GM12864 (cell line): ENCODE measurements around the gene PGAM2.

Experiments used
- DNase-seq: peaks from one replicate; pipeline ENCODE4 v3.0.0-alpha.2; 2011; ENCODE audit warnings: low read depth
- H3K4me3 ChIP-seq: 2 replicates; pipeline ENCODE4 v1.5.1; 2011; ENCODE audit warnings: mild to moderate bottlenecking, low read depth, low read length, control low read depth
- TF ChIP-seq, protein P1 (sequence below): IDR thresholded peaks from 2 replicates; pipeline ENCODE4 v1.5.1; 2011; ENCODE audit warnings: low read depth, mild to moderate bottlenecking, moderate library complexity, low read length, control low read depth, inconsistent platforms; ENCODE audit errors: missing control alignments

The PGAM2 gene

DNA sequence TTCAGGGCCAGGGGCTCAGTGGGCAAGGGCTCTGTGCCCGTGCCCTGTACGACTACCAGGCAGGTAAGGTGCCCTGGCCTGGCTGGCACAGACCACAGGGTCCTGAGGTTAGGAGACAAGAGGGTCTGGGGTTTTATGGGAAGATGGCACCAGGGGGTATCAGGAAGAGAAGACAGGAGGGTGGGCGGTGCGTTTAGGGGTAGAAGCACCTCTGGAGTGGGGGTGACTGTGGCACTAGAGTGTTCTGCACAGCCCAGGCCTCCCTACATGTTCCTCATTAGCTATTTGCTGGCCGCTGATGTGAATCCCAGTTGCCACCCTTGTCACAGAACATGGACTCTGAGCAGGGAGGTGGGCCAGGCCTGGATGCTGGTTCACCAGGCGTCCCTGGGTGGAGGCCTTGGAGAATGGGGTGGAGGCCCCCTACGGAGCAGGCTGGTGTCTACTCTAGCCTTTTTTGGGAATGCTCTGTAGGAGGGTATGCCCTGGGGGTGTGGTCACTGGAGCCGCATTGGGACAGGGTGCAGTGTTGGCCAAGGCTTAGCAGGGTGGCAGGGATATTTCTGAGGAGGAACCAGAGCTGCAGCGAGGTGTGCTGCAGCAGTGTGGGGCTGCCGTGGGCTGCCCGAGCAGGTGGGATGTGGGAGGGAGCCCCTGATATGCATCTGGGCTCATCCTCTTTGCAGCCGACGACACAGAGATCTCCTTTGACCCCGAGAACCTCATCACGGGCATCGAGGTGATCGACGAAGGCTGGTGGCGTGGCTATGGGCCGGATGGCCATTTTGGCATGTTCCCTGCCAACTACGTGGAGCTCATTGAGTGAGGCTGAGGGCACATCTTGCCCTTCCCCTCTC is 5.0 kb downstream of the PGAM2 start:
- no peak for DNase-seq
- no peak overlapping the region for H3K4me3 ChIP-seq
- TF ChIP-seq, protein P1, sequence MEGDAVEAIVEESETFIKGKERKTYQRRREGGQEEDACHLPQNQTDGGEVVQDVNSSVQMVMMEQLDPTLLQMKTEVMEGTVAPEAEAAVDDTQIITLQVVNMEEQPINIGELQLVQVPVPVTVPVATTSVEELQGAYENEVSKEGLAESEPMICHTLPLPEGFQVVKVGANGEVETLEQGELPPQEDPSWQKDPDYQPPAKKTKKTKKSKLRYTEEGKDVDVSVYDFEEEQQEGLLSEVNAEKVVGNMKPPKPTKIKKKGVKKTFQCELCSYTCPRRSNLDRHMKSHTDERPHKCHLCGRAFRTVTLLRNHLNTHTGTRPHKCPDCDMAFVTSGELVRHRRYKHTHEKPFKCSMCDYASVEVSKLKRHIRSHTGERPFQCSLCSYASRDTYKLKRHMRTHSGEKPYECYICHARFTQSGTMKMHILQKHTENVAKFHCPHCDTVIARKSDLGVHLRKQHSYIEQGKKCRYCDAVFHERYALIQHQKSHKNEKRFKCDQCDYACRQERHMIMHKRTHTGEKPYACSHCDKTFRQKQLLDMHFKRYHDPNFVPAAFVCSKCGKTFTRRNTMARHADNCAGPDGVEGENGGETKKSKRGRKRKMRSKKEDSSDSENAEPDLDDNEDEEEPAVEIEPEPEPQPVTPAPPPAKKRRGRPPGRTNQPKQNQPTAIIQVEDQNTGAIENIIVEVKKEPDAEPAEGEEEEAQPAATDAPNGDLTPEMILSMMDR, result no peak

DNA sequence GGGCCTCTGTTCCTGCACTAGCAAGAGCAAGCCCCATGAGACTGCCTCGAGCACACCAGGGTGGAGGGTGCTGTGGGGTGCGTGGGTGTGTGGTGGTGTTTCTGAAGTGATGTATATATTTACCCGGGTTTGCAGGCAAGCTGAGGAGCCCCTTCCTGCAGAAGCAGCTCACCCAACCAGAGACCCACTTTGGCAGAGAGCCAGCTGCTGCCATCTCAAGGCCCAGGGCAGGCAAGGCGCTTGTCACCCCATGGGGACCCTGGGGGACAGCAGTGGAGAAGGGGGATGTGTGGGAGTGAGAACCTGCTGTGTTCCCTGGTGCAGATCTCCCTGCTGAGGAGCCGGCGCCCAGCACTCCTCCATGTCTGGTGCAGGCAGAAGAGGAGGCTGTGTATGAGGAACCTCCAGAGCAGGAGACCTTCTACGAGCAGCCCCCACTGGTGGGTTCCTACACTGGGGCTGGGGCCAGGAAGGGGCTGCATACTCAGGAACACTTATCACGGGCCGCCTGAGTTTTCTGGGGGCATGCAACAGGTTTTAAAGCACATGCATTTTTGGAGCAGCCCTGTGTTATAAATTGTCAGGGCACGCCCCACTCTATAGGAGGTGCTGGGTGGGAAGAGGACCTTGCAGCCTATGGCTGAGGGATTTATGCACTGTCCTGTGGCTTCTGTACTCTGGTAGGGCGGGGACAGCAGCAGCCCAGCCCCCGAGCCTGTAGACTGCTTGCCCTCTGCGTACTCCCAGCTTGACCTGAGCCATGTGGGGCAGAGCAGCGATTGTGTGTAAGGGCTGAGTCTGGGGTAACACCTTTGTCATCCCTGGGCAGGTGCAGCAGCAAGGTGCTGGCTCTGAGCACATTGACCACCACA is 5.9 kb downstream of the PGAM2 start:
- no peak for DNase-seq
- TF ChIP-seq, protein P1, result no peak
- no peak overlapping the region for H3K4me3 ChIP-seq

- no peak overlapping the region for H3K4me3 ChIP-seq
- DNase-seq, result no peak
- TF ChIP-seq, protein P1, result no peak
These were observed 6.6 kb downstream of the PGAM2 start for GRCh38 chr7:44058759-44059218.

GRCh38 chr7:44057849-44058758 is 7.3 kb downstream of the PGAM2 start:
- H3K4me3 ChIP-seq, result no peak overlapping the region
- no peak for DNase-seq
- TF ChIP-seq, protein P1, result no peak

- TF ChIP-seq, protein P1, result no peak
- no peak for DNase-seq
- no peak overlapping the region for H3K4me3 ChIP-seq
These were observed 8.1 kb downstream of the PGAM2 start for GRCh38 chr7:44057181-44057848.

DNA sequence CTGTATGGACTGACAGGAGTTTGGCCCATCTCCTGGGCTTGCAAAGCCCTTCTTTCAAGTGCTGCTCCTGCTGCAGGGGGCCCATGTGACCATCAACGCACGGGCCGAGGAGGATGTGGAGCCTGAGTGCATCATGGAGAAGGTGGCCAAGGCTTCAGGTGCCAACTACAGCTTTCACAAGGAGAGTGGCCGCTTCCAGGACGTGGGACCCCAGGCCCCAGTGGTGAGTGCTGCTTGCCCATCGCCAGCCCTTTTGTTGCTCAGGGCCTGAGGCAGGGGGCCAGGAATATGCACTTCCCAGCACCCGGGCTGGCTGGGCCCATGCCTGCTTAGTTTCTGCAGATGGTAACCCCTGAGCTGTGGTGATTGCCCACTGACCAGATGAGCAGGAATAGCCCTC is 8.7 kb downstream of the PGAM2 start:
- TF ChIP-seq, protein P1, result no peak
- no peak for DNase-seq
- no peak overlapping the region for H3K4me3 ChIP-seq
